Muscle of back (tissue), 13 donors: Measurements from ENCODE around the gene MCHR1. TPM values are rescaled to one million over a fixed set of nuclear protein-coding genes. Genes with fewer than 3 reads are reported as not detected.
A peak's percentile ranks its signal among the peaks of the same experiment; 100 is the strongest.

Experiments
- DNase-seq, 3 donors: peaks; one replicate each; pipeline versions ENCODE4 v3.0.0 to v3.0.0-alpha.2; 2013
- long read RNA-seq, 9 donors: transcript quantifications; one replicate each; lab custom pipeline, GENCODE V29; 2026
- polyA plus RNA-seq, 10 donors: library from polyadenylated mRNA; unstranded; fragments of 120-200 nt; gene quantifications; one replicate each; pipeline ENCODE4 v1.2.1, GENCODE V29; 2013; ENCODE audit not compliant: insufficient read length in 10 of 10

MCHR1 gene, protein sequence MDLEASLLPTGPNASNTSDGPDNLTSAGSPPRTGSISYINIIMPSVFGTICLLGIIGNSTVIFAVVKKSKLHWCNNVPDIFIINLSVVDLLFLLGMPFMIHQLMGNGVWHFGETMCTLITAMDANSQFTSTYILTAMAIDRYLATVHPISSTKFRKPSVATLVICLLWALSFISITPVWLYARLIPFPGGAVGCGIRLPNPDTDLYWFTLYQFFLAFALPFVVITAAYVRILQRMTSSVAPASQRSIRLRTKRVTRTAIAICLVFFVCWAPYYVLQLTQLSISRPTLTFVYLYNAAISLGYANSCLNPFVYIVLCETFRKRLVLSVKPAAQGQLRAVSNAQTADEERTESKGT
- under 1 TPM; 0.10 to 0.60 (median 0.31) TPM for polyA plus RNA-seq
- long read RNA-seq, donor 1, result 0 reads
- long read RNA-seq, donor 2, result 0 reads
- long read RNA-seq, donor 3, result 0 reads
- long read RNA-seq, donor 4, result 0 reads
- long read RNA-seq, donor 5, result 0 reads
- long read RNA-seq, donor 6, result 0 reads
- long read RNA-seq, donor 7, result 0 reads
- long read RNA-seq, donor 8, result 0 reads
- long read RNA-seq, donor 9, result 0 reads

DNA sequence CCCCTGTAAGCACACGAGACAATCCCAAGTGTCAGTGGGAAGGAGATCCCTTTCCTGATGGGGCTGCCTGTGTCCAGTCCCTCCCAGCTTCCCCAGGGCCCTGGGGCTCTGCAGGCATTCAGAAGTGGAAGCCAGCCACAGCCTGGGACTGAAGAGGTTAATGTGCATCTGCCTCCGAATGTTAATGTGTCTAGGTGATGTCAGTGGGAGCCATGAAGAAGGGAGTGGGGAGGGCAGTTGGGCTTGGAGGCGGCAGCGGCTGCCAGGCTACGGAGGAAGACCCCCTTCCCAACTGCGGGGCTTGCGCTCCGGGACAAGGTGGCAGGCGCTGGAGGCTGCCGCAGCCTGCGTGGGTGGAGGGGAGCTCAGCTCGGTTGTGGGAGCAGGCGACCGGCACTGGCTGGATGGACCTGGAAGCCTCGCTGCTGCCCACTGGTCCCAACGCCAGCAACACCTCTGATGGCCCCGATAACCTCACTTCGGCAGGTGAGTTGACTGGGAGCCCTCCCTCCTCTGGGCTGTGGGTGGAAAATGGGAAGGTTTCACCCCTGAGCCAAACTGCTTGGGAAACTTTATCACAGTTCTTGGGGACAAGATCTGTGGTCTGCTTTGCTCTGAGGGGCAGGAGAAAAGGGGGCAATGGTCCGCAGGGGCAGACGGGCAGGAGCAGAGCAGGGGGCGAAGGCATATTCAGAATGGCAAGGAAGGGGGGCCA is at the start of gene MCHR1:
Gene MCHR1 (plus strand): TSS at position 236 of the 715 bp plus-strand sequence. CDS start 169 bp downstream, at position 405.
- DNase-seq, result peak in 1 of 3 donors; percentile 42

DNA sequence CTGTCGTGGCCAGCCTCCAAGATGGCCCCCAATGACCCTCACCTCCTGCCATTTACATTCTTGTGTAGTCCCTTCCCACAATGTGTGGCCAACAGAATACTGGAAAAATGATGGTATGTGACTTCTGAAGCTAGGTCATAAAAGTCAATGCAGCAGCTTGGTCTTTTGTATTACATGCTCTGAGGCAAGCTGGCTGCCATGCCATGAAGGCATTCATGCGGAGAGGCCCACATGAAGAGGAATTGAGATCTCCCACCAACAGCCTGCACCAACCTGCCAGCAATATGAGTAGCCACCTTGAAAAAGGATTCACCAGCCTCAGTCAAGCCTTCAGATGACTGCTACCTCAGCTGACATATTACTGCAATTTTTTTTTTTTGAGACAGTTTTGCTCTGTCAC is 47.4 kb upstream of the MCHR1 start:
- no peak for DNase-seq

DNA sequence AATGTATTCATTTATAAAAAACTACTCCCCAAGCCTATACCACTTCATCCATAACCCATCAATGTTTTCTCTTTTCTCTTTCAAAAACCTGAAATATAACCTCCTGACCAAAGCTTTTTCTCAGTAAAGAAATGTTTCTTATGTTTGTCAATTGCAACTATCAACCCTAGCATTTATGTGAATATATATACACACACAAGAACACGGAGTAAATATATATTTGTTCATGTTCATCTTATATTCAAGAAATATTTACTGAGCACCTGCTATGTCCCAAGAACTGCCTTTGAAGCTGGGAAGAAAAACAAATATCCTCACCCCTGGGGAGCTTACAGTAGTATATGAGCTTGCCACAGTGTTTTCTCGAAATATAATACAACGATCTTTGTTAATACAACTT is 46.2 kb upstream of the MCHR1 start:
- no peak for DNase-seq

DNA sequence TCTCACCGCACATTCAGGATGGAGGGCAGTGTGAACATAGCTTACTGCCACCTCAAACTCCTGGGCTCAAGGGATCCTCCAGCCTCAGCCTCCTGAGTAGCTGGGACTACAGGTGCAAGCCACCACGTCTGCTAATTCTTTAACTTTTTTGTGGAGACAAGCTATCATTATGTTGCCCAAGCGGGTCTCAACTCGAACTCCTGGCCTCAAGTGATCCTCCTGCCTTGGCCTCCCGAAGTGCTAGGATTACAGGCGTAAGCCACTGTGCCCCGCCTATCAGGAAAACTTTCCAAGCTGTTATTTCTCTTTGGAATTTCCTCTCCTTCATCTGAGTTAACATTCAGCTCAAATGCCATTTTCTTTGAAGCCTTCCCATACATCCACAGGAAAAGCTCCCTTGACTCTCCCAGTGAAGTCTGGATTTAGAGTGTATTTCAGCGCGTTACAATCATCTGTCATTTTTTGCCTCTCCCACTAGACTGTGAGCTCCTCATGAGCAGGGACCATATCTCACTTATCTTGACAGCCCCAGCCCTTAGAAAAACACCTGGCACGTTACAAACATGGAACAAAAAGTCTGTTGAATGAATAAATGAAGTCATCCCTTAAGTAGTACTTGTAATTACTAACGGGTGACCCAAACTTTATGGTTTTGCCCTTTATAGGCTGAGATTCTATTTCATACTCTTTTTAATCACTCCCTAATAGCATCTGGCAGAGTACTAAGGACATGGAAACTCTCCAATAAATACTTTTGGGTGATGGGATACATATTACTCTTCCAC is 45.0 kb upstream of the MCHR1 start:
- DNase-seq, result peak in 2 of 3 donors; percentile 10 to 64

DNA sequence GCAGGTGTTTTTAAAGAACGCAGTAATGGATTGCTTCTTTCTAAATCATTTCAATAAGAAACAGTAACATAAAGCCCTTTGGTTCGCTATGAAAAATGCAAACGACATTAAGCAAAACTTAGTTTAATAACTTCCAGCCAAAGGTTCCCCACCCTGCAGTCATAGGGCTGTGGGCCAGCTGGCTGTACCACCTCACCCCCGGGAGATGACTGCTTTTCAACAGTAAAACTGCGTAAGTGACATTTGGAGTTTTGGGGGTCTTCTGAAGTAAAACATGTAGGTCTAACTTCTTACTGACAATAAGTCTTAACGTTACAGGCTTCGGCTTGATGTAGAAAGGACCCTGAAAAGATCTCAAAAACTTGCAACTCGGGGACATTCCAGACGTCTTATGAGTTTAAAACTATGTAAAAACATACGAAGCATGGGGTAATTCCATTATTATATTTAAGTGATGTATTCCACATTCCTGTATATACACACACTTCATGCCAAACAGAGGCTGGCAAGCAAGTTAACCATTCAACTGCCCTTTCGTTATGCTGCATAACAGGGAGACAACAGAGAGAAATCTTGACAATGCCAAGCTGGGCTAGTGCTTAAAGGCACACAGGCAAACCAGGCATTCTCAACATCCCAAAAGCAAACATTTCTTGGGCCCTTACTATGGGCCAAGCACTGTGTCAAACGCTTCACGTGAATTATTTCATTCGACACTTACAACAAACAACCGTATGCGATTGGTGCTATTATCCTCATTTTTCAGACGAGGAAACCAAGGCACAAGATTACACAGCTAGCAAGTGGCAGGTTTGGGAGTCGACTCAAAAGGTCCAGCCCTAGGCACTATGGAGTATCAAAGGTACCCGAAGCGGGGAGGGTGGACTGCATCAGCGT is 44.0 kb upstream of the MCHR1 start:
- peak; percentile 24 to 80 (median 73) for DNase-seq

DNA sequence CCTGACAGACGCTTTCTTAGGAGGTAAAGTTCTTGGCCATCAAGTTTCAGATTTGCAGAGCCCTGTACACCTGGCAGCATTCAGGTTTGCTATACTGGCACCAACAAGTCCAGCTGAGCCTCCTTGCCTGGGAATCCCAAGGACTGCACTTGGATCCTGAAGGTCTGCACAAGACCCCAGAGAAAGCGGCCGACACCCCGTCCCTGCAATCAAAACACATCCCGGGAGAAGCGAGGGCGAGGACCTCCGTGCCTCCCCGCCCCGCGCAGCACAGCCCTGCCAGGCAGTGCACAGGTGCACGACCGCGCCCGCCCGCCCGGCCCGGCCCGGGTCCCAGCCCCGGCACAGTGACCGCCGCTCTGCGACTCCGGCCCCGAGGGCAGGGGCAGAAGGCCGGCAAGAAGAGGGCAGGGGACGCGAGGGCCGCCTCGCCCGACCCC is 43.3 kb upstream of the MCHR1 start:
- no peak for DNase-seq

DNA sequence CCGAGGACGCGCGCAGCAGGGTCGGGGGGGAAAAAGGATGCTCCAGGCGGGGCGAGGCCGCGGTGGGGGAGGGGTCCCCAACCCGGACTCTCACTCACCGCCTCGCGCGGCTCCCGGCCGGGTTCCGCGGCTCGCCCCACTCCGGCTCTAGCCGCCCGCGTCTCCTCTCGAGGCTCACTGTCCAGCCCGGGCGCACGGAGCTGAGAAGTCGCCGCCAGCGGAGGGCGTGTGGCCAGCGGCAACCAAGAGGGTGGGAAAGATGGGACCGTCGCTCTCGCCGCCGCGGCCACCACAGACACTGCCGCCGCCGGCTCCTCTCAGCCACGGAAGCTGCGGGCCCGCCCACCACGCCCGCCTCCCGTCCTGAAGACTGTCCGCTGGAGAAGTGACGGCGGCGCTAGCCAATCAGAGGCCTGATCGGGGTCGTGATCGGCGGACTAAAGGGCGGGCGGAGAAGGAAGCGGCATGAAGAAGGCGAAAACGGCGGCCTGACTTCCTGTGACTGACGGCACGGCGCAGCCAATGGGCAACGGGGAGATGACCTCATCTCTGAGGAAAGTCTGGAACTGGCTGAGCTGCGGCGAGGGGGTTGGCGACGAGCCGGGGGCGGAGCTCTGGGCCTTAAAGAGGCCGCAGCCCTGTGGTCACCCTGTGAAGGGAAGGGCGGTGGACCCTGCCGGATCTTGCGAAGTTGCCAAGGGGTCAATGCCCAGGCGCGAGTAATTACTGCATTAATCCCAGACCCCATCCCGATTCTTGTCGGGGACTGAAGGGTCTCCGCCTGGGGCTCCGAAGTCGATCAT is 42.7 kb upstream of the MCHR1 start, which contains the start of gene MRTFA:
Gene MRTFA (minus strand): TSS at position 340 of the 803 bp plus-strand sequence.
- peak; percentile 100 for DNase-seq

DNA sequence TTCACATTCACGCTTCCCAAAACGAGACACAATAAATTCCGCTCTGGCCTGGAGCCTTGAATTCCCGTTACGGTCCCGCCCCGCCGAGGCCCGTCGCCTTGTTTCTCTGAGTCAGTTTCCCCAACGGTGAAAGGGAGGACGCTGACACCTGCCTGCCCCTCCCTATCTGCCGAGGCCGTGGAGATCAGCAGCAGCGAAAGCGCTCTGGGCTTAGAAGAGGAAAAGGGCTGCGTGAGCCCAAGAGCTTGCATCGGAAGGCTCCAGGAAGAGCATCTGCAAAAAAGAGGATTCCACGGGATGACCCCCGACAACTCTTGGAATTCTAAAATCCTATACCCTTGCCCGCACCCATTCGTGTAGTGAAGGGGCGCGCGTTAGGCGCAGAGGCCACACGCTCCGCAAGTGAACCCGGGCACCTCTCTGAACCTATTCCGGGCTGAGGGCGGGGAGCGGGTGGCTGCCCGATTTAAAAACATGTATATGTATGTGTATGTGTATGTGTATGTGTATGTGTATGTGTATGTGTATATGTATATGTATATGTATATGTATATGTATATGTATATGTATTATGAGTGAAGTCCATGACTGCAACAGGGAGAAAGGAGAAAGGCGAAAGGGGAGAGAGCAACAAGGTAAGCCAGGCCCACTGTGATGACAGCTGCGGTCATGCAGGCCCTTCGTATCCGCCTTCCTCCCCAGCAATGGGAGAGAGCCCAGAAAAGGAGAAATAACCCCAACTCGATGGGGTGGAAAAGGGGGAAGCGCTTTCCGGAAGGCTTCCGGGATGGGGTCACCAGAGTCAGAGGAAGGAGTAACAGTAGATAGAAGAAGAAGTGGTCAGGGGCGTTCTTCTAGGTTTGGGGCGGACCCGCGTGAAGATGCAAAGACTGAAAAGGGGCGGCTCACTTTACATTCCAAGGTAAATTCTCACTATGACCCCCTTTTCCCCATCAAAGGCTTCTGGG is 41.8 kb upstream of the MCHR1 start:
- DNase-seq, result peak in 1 of 3 donors; percentile 66

DNA sequence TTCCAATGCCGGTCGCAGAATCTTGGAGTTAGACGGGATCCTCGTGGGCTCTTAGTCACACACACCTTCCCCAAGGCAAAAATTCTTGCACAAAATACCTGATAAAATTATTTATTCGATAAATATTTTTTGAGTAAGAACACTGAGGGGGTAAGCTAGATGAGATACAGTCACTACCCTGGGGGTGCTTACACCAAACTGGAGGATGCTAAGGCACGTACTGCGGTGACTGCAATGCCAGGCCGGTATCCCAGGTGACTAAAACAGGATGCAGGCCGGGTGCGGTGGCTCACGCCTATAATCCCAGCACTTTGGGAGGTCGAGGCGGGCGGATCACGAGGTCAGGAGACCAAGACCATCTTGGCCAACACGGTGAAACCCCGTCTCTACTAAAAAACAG is 41.0 kb upstream of the MCHR1 start:
- DNase-seq, result no peak

DNA sequence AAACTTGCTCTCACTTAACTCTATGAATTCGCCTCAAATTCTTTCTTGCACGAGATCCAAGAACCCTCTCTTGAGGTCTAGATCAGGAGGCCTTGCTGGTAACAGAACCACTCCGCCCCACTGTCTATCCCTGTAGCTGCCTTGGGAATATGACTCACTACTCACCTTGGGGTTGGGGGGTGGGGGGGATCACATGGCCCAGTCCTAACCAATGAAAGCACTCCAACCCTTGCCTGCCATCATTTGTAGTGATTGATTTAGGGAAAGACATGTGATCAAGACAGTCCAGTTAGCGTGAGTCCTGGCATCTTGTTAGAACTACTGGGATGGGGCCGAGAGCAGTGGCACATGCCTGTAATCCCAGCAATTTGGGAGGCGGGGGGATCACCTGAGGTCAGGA is 38.0 kb upstream of the MCHR1 start:
- no peak for DNase-seq

DNA sequence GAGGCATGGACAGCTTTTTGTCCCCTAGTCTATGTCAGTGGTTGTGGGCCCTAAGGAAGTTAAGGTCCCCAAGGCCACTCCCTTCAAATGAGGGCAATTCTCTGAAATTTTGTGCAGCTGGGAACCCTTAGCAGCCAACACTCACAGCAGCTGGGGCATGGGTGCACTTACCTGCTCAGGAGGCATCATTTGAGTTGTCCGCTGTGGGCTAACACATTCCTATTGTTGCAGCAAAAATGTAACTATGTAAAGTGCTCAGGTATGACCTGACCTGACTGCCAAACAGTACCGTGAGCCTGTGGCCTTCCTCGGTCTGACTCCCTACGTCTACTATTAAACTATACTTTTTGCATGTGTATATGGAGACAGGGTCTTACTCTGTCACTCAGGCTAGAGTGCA is 37.0 kb upstream of the MCHR1 start:
- no peak for DNase-seq

DNA sequence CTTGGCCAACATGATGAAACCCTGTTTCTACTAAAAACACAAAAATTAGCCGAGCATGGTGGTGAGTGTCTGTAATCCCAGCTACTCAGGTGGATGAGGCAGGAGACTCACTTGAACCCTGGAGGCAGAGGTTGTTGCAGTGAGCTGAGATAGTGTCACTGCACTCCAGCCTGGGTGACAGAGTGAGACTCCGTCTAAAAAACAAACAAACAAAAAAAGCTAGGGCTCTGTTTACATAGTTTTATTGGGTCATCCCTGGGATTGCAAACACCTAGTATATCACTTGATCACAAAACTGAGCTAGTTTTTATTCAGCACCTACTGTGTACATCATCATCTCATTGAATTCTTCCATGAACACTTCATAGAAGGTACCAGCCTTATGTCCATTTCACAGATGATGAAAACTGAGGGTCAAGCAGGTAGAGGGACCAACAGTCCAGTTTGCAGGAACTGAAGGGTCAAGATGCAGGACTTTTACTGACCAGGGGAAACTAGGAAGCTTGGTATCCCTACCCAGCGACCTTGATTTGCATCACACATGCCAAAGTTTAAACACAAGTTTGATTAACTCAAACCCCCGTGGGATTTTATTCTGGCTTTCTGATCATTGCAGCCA is 33.6 kb upstream of the MCHR1 start:
- no peak for DNase-seq

DNA sequence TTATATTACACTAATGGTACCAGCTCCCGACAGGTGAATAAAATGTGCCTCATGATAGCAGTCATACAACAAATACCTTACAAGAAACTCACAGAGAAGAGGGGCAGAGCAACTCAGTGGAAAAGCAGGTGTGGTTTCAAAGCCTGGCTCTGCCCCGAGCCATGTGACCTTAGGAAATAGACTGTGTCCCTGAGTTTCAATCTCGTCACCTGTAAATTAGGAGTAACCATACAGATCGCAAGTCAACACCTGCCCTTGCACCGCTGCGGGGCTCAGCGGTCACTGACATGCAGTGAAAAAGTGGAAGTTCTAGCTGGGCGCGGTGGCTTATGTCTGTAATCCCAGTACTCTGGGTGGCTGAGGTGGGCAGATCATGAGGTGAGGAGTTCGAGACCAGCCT is 30.9 kb upstream of the MCHR1 start:
- DNase-seq, result no peak

DNA sequence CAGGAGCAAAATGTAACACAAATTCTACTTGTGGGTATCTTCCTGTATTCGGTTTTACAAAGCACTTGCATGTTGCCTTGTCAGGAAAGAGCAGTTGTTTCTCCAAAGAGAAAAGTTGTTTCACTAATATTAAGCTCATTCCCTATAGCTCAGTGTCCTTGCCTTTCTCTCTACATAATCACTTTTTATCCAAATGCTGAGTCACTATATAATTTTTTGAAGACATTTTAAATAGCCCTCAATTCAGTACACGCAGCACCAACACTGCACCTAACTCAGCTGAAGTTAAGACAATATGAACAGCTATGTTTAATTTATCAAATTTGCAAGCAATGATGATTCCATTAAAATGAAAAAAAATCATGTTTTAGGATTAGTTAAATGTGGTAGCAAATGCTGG is 28.2 kb upstream of the MCHR1 start:
- DNase-seq, result no peak

DNA sequence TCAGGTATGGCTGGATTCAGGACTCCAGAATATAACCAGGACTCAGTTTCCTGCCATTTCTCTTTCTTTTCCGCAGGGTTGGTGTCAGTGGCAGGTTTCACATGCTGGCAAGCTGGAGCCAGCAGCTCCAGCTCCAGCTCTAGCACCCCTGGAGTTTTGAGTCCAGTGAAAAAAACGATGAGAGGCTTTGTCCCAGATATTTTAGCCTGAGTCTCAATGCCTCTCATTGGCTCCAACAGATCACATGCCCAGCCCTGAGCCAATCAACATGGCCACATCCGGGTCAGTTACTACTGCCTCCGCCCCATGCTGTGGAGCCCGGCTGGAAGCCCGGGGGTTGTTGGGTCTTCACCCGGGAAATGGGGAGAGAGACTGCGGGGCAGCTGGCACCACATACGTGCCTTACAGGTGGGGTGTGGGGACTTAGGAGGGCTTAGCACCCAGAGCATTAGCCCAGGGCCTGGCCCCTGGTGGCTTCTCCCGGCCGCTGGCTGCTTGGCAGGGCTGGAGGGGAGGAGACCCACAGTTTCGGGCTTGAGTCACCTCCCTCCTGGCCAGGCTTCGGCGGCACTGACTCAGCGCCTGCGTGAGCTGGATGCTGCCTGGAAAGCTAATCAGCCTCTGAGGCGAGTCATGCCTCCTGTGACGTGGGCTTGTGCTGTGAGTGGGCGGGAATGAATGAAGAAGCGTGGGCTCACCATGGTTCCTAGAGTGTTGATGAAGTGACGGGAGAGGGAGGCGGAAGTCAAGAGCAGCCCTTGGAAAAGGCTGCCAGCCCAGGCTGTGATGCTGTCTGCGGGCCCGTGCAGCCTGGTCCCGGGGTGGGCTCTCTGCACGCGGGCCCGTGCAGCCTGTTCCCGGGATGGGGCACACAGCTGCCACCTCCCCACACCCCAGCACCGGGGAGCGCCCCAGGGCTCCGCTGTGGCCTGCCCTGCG is 27.5 kb upstream of the MCHR1 start:
- peak; percentile 97 to 99 (median 99) for DNase-seq

DNA sequence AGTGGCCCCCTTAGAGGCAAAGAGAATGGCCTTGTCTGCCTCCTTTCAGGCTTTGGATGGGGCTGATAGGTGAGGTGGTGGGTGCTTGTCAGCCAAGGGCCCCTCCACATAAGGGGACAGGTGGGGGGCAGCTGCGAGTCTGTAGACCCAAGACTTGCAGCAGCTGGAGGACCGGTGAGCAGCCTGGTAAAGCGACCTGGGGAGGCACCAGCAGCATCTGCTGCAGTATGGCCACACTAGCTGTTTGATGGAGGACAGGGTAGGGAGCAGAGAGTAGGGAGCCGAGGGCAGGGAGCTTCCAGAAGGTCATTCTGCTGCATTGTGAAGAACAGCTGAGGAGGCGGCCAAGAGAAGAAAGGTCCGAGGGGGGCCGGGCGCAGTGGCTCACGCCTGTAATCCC is 25.9 kb upstream of the MCHR1 start:
- no peak for DNase-seq
